Right lung (tissue), 5 donors: ENCODE results near the gene NPIPA5. TPM values are rescaled to one million over a fixed set of nuclear protein-coding genes. Genes with fewer than 3 reads are reported as not detected.

Source experiments
- polyA plus RNA-seq, 5 donors: library from polyadenylated mRNA; unstranded; fragments of 120-200 nt; gene quantifications; one replicate each; pipeline versions ENCODE4 v1.2.1 to v1.2.3, GENCODE V29; 2013; ENCODE audit warnings: inconsistent platforms in 1 of 5, low replicate concordance in 1 of 5; ENCODE audit not compliant: insufficient read length in 5 of 5, insufficient read depth in 1 of 5

NPIPA5 gene
- polyA plus RNA-seq, 5 donors: 32.3 to 51.6 (median 43.3) TPM

Other genes with a start within 250 kb of the NPIPA5 start
- gene MPV17L, start 17.5 kb upstream of the NPIPA5 start, polyA plus RNA-seq: 1 to 10 TPM; 4.1 to 6.9 (median 5.3) TPM
- 10 to 100 TPM; 35.0 to 42.2 (median 40.0) TPM for gene BMERB1, start 56.3 kb upstream of the NPIPA5 start, polyA plus RNA-seq